H1 (cell line): ENCODE measurements around the gene CIB2. TPM values are rescaled to one million over a fixed set of nuclear protein-coding genes. Genes with fewer than 3 reads are reported as not detected.

Experiments
- CTCF ChIA-PET: fragments of 300-600 bp; sonication (Branson Sonifier 250); formaldehyde crosslinking; loops from one replicate; lab custom pipeline; 2021; ENCODE audit not compliant: partially characterized antibody; lab: Charles Lee
- POLR2A ChIA-PET: fragments of 300-600 bp; sonication (Branson Sonifier 250); formaldehyde crosslinking; loops from one replicate; lab custom pipeline; 2021; ENCODE audit warnings: inconsistent platforms; ENCODE audit not compliant: partially characterized antibody; lab: Charles Lee
- DNase-seq, 2 experiments: peaks; one replicate each; pipeline versions ENCODE4 v3.0.0 to v3.0.0-alpha.2; 2010 to 2022; ENCODE audit warnings: low spot score in 2 of 2, low read depth in 1 of 2, mixed read lengths in 1 of 2
- FAIRE-seq: peaks from 2 replicates; lab custom pipeline; 2011; peaks lifted over from hg19 to GRCh38; lab: Jason Lieb, UNC
- H2AFZ ChIP-seq: 2 replicates; pipeline ENCODE4 v1.8.1; 2012; ENCODE audit warnings: low read length, inconsistent platforms
- H2AK5ac ChIP-seq: 2 replicates; pipeline ENCODE4 v1.6.1; 2013; ENCODE audit warnings: low read depth, low read length
- H2BK120ac ChIP-seq: replicated peaks from 2 replicates; pipeline ENCODE3; 2013; ENCODE audit warnings: low read depth, low read length, inconsistent platforms
- H2BK12ac ChIP-seq: 2 replicates; pipeline ENCODE4 v1.6.1; 2013; ENCODE audit warnings: low read depth, low read length
- H2BK15ac ChIP-seq: 2 replicates; pipeline ENCODE4 v1.6.1; 2013; ENCODE audit warnings: low read length
- H2BK20ac ChIP-seq: 2 replicates; pipeline ENCODE4 v1.6.1; 2013; ENCODE audit warnings: low read length
- H2BK5ac ChIP-seq: 2 replicates; pipeline ENCODE4 v1.6.1; 2013; ENCODE audit warnings: low read depth, low read length
- H3K14ac ChIP-seq: 2 replicates; pipeline ENCODE4 v1.6.1; 2013; ENCODE audit warnings: inconsistent platforms; ENCODE audit not compliant: insufficient read length
- H3K18ac ChIP-seq: 2 replicates; pipeline ENCODE4 v1.6.1; 2013; ENCODE audit warnings: low read length; ENCODE audit errors: extremely low read depth
- H3K23ac ChIP-seq: 2 replicates; pipeline ENCODE4 v1.6.1; 2013; ENCODE audit warnings: inconsistent platforms; ENCODE audit not compliant: insufficient read length
- H3K23me2 ChIP-seq: 2 replicates; pipeline ENCODE4 v1.6.1; 2013; ENCODE audit warnings: low read depth, low read length
- H3K27ac ChIP-seq: 2 replicates; pipeline ENCODE4 v1.6.1; 2011; ENCODE audit warnings: low read depth, low read length, inconsistent platforms
- H3K27me3 ChIP-seq, 4 experiments: replicated peaks in 1 of 4; 1 replicate in 1 of 4; 2 replicates in 3 of 4; pipeline versions ENCODE4 v1.6.1 to v1.8.1; 2011 to 2013; ENCODE audit warnings: low read length in 3 of 4, mild to moderate bottlenecking in 3 of 4, inconsistent platforms in 2 of 4, mixed read lengths in 2 of 4, moderate library complexity in 1 of 4; ENCODE audit not compliant: control insufficient read depth in 3 of 4, insufficient read depth in 3 of 4; ENCODE audit errors: extremely low read depth in 1 of 4
- H3K36me3 ChIP-seq, 4 experiments: 2 replicates each; pipeline versions ENCODE4 v1.6.1 to v1.8.1; 2011 to 2013; ENCODE audit warnings: mild to moderate bottlenecking in 4 of 4, low read length in 3 of 4, moderate library complexity in 2 of 4, control low read depth in 1 of 4, inconsistent platforms in 1 of 4; ENCODE audit not compliant: insufficient read depth in 4 of 4, control insufficient read depth in 2 of 4
- H3K4ac ChIP-seq: replicated peaks from 2 replicates; pipeline ENCODE3; 2013; ENCODE audit warnings: low read length, low read depth, mixed read lengths, inconsistent platforms; ENCODE audit not compliant: insufficient read length
- H3K4me1 ChIP-seq, 4 experiments: replicated peaks in 1 of 4; 1 replicate in 1 of 4; 2 replicates in 3 of 4; pipeline versions ENCODE4 v1.6.1 to v1.8.1; 2011 to 2013; ENCODE audit warnings: low read length in 3 of 4, inconsistent platforms in 2 of 4, mixed read lengths in 1 of 4; ENCODE audit not compliant: insufficient read depth in 4 of 4, control insufficient read depth in 3 of 4
- H3K4me2 ChIP-seq, 2 experiments: 2 replicates each; pipeline versions ENCODE4 v1.6.1 to v1.8.1; 2011 to 2013; ENCODE audit warnings: low read depth in 2 of 2, low read length in 2 of 2, control low read depth in 1 of 2, inconsistent platforms in 1 of 2, mild to moderate bottlenecking in 1 of 2; ENCODE audit not compliant: insufficient read depth in 1 of 2
- H3K4me3 ChIP-seq, 4 experiments: fragments of 200-600, 300-600 bp in 1 of 4; sonication (generic), shearing (Covaris generic), sonication (Bioruptor Twin) in 1 of 4; 2 replicates each; pipeline versions ENCODE4 v1.5.1 to v1.8.1; 2011 to 2016; ENCODE audit warnings: low read length in 4 of 4, low read depth in 3 of 4, control low read depth in 2 of 4, inconsistent platforms in 2 of 4, mild to moderate bottlenecking in 2 of 4, mixed read lengths in 1 of 4, moderate library complexity in 1 of 4; ENCODE audit not compliant: insufficient read depth in 2 of 4; ENCODE audit errors: extremely low read depth in 1 of 4
- H3K56ac ChIP-seq: replicated peaks from 2 replicates; pipeline ENCODE3; 2013; ENCODE audit warnings: low read depth, mild to moderate bottlenecking, mixed read lengths, low read length, inconsistent platforms; ENCODE audit not compliant: insufficient read length
- H3K79me1 ChIP-seq: 2 replicates; pipeline ENCODE4 v1.6.1; 2013; ENCODE audit warnings: low read depth, low read length, control low read depth
- H3K79me2 ChIP-seq, 2 experiments: 2 replicates each; pipeline versions ENCODE4 v1.6.1 to v1.8.1; 2012 to 2013; ENCODE audit warnings: low read length in 2 of 2, mild to moderate bottlenecking in 2 of 2, inconsistent platforms in 1 of 2; ENCODE audit not compliant: insufficient read depth in 2 of 2, control insufficient read depth in 1 of 2
- H3K9ac ChIP-seq, 4 experiments: replicated peaks in 1 of 4; 1 replicate in 1 of 4; 2 replicates in 3 of 4; pipeline versions ENCODE4 v1.6.1 to v1.8.1; 2011 to 2013; ENCODE audit warnings: low read depth in 3 of 4, low read length in 3 of 4, control low read depth in 2 of 4, mild to moderate bottlenecking in 2 of 4, moderate library complexity in 2 of 4, inconsistent platforms in 1 of 4; ENCODE audit errors: extremely low read depth in 1 of 4
- H3K9me3 ChIP-seq, 2 experiments: 2 replicates each; pipeline versions ENCODE4 v1.6.1 to v1.8.1; 2012 to 2013; ENCODE audit warnings: mild to moderate bottlenecking in 2 of 2, moderate library complexity in 2 of 2, control low read depth in 1 of 2, inconsistent platforms in 1 of 2, low read depth in 1 of 2, low read length in 1 of 2, mixed read lengths in 1 of 2; ENCODE audit not compliant: insufficient read depth in 2 of 2
- H4K20me1 ChIP-seq, 2 experiments: replicated peaks in 1 of 2; 2 replicates each; pipeline versions ENCODE3 to v1.8.1; 2011 to 2013; ENCODE audit warnings: inconsistent platforms in 2 of 2, low read length in 2 of 2, mild to moderate bottlenecking in 1 of 2; ENCODE audit not compliant: insufficient read depth in 2 of 2, control insufficient read depth in 1 of 2
- H4K5ac ChIP-seq: 2 replicates; pipeline ENCODE4 v1.6.1; 2013; ENCODE audit warnings: low read length, low read depth, mixed read lengths, inconsistent platforms; ENCODE audit not compliant: insufficient read length
- H4K8ac ChIP-seq: 2 replicates; pipeline ENCODE4 v1.8.0; 2013; ENCODE audit warnings: mild to moderate bottlenecking, moderate library complexity, low read length, inconsistent platforms; ENCODE audit not compliant: insufficient read depth; ENCODE audit errors: extremely low read depth
- H4K91ac ChIP-seq: replicated peaks from 2 replicates; pipeline ENCODE3; 2013; ENCODE audit warnings: low read length, mixed read lengths, inconsistent platforms; ENCODE audit not compliant: insufficient read length
- GTF2F1 ChIP-seq: IDR thresholded peaks from 2 replicates; pipeline ENCODE4 v1.6.1; 2012; ENCODE audit warnings: low read depth, low read length, improper control_type of control experiment, borderline replicate concordance
- KDM1A ChIP-seq: fragments of 200-600, 300-600 bp; sonication (generic); IDR thresholded peaks from 2 replicates; pipeline ENCODE4 v1.7.1; 2016; ENCODE audit warnings: mild to moderate bottlenecking, low read length, borderline replicate concordance
- KDM5A ChIP-seq: fragments of 200-600 bp; IDR thresholded peaks from 2 replicates; pipeline ENCODE4 v1.7.1; 2012; ENCODE audit warnings: mild to moderate bottlenecking, low read length, inconsistent platforms, mixed read lengths
- TAF1 ChIP-seq: IDR thresholded peaks from 2 replicates; pipeline ENCODE4 v1.6.1; 2011; ENCODE audit warnings: mild to moderate bottlenecking, low read depth, low read length
- WGBS, 2 experiments: shearing (Covaris generic) in 1 of 2; methylation state at CpG; one replicate each; pipeline versions ENCODE4 v1.1.6 to v1.1.7; 2013 to 2015; ENCODE audit warnings: low lambda C conversion rate in 2 of 2, mixed read lengths in 2 of 2, inconsistent platforms in 1 of 2, low coverage in 1 of 2, missing lambda C conversion rate in 1 of 2; ENCODE audit not compliant: insufficient replicate concordance in 2 of 2, insufficient coverage in 1 of 2, insufficient read length in 1 of 2; ENCODE audit errors: extremely low coverage in 1 of 2, missing lambda C conversion rate in 1 of 2; 5-methylcytosine and 5-hydroxymethylcytosine counted together
- polyA plus RNA-seq, 7 experiments: library from polyadenylated mRNA; depleted of rRNA in 3 of 7; stranded (reverse) in 5 of 7; unstranded in 2 of 7; fragments of >200 nt in 5 of 7; fragments of 200-250 nt in 2 of 7; gene quantifications; 1 replicate in 5 of 7; 2 replicates in 1 of 7; 4 replicates in 1 of 7; pipeline versions ENCODE4 v1.2.1 to v1.2.3, GENCODE V29; 2011 to 2013; ENCODE audit warnings: missing spikeins in 2 of 7, mixed read lengths in 2 of 7
- total RNA-seq: library from RNA; stranded (reverse); fragmentation: NEBNext Ultra II Directional; extraction: Animal tissue kit (Norgen Biotek cat#: 25700); gene quantifications from 2 replicates; pipeline ENCODE4 v1.2.1, GENCODE V29; 2021
- TF ChIP-seq, protein P1 (sequence below): IDR thresholded peaks from 2 replicates; pipeline ENCODE4 v1.6.1; 2012; ENCODE audit warnings: inconsistent platforms

The CIB2 gene
- total and polyA plus RNA-seq, 2 of the 8 experiments (the other 6 are each of a cell fraction or from before 2014, with no cell fraction given) = 41.5 to 45.8 TPM

DNA sequence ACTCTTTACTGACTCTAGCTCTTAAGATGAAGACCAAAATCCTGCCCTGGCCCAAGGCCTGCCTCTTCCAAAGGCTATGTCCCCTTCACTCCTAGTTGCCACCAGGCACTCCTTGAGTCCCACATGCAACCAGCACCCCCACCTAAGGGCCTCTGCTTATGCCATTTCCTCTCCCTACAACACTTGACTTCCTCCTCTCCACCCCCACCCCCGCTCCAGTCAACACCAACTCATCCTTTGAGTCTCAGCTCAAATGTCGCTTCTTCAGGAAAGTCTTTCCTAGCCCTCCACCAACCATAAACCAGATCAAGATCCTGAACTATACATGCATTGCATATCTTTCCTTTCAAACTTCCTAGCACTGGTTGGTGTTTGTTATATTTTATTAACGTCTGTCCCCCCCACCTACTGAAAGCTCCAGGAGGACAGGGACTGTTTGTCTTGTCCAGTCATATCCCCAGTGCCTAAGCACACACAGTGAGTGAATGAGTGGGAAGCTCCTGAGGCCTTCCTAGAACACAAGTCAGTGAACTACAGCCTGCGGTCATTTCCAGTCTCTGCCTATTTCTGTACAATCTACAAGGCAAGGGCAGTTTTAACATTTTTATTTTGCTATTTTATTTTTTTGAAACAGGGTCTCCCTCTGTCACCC lies 61.1 kb downstream of the CIB2 start:
- Histone ChIP-seq H2BK5ac (no peak overlapping the region), H2BK12ac (no peak overlapping the region), H3K36me3 (no peaks in the 10 kb centered on the region), H2AK5ac (no peak overlapping the region), H3K4me1 (peaks cover 8 to 35% (median 20%) of the 10 kb centered on the region in 4 experiments), H3K9ac (no peak overlapping the region), H3K79me2 (peaks cover 3 to 45% of the 10 kb centered on the region in 2 experiments; a peak in 3 of 4 replicates), H4K20me1 (peaks cover 0 to 9% of the 10 kb centered on the region in 2 experiments), H3K23me2 (no peaks in the 10 kb centered on the region; the same call in 1 of the 2 replicates), H2BK120ac (no peak overlapping the region), H3K79me1 (peaks cover 10% of the 10 kb centered on the region), H2BK20ac (peak overlapping the region; percentile 77; the same call in 1 of the 2 replicates), H3K18ac (0 out of 2 replicates have a peak overlapping the region, but pooled peaks have one; percentile 15), H2AFZ (no peak overlapping the region), H3K27me3 (no peaks in the 10 kb centered on the region; a peak in 1 of 7 replicates), H4K91ac (no peak overlapping the region), H4K5ac (no peak overlapping the region), H3K4me3 (no peak overlapping the region), H3K9me3 (no peaks in the 10 kb centered on the region), H2BK15ac (no peak overlapping the region), H3K4ac (no peak overlapping the region), H3K4me2 (peak overlapping the region in 1 of 2 experiments; percentile 32; a peak in 1 of 4 replicates), H3K23ac (no peak overlapping the region), H4K8ac (no peak overlapping the region), H3K27ac (no peak overlapping the region), H3K14ac (no peak overlapping the region), H3K56ac (no peak overlapping the region)
- no peak for DNase-seq
- 83% methylated on average over 4 of the region's 4 CpGs; no CpG with 5 or more reads in 1 of the 2 experiments for WGBS, 2 experiments
- no peak for TF ChIP-seq TAF1
- TF ChIP-seq KDM1A = no peak
- no peak for TF ChIP-seq KDM5A
- TF ChIP-seq, protein P1, sequence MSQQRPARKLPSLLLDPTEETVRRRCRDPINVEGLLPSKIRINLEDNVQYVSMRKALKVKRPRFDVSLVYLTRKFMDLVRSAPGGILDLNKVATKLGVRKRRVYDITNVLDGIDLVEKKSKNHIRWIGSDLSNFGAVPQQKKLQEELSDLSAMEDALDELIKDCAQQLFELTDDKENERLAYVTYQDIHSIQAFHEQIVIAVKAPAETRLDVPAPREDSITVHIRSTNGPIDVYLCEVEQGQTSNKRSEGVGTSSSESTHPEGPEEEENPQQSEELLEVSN = no peak
- TF ChIP-seq GTF2F1 = no peak
- no peak for FAIRE-seq
- ChIA-PET CTCF (interaction anchor here (0.7 to 2.6 kb wide), 12 partner anchors 11 to 884 kb away, joined by 3 to 8 read pairs (median 3); no protein-coding TSS in a partner anchor), POLR2A (interaction anchor here (1.2 kb wide), 2 partner anchors 9 to 15 kb away, joined by 3 read pairs; no protein-coding TSS in a partner anchor)
